Immature natural killer cell (primary cell): ENCODE data around the gene KLF15. TPM values are rescaled to one million over a fixed set of nuclear protein-coding genes. Genes with fewer than 3 reads are reported as not detected.
A peak's percentile ranks its signal among the peaks of the same experiment; 100 is the strongest.

Experiments used
- DNase-seq, 3 donors: peaks; one replicate each; pipeline ENCODE4 v3.0.0; 2022; ENCODE audit warnings: mixed read lengths in 1 of 3
- H3K27ac Mint-ChIP-seq, 6 donors: one replicate each; pipeline ENCODE4 v1.8.0; 2020; ENCODE audit warnings: mixed read lengths in 6 of 6, mild to moderate bottlenecking in 5 of 6, inconsistent platforms in 4 of 6, moderate library complexity in 3 of 6
- H3K27me3 Mint-ChIP-seq, 3 donors: one replicate each; pipeline ENCODE4 v1.8.0; 2020 to 2021; ENCODE audit warnings: low read depth in 3 of 3, mild to moderate bottlenecking in 3 of 3, mixed read lengths in 3 of 3, moderate library complexity in 3 of 3, inconsistent platforms in 1 of 3
- H3K36me3 Mint-ChIP-seq, 3 donors: one replicate each; pipeline ENCODE4 v1.8.0; 2020; ENCODE audit warnings: mixed read lengths in 3 of 3, inconsistent platforms in 2 of 3, mild to moderate bottlenecking in 2 of 3
- H3K4me1 Mint-ChIP-seq, 2 donors: one replicate each; pipeline ENCODE4 v1.8.0; 2020; ENCODE audit warnings: inconsistent platforms in 2 of 2, mild to moderate bottlenecking in 2 of 2, mixed read lengths in 2 of 2, moderate library complexity in 1 of 2
- H3K4me3 Mint-ChIP-seq, 5 donors: one replicate each; pipeline ENCODE4 v1.8.0; 2020; ENCODE audit warnings: mild to moderate bottlenecking in 5 of 5, mixed read lengths in 5 of 5, inconsistent platforms in 3 of 5, moderate library complexity in 3 of 5
- H3K9me3 Mint-ChIP-seq, 6 donors: one replicate each; pipeline ENCODE4 v1.8.0; 2020; ENCODE audit warnings: mild to moderate bottlenecking in 6 of 6, mixed read lengths in 6 of 6, inconsistent platforms in 4 of 6, moderate library complexity in 3 of 6
- polyA plus RNA-seq, 3 donors: library from polyadenylated mRNA; unstranded; fragments of 300-500 nt; fragmentation: Illumina TruSeq; gene quantifications; one replicate each; pipeline ENCODE4 v1.2.3, GENCODE V29; 2021

KLF15 gene
- polyA plus RNA-seq, 3 donors from 2014 or later, result not detected

DNA sequence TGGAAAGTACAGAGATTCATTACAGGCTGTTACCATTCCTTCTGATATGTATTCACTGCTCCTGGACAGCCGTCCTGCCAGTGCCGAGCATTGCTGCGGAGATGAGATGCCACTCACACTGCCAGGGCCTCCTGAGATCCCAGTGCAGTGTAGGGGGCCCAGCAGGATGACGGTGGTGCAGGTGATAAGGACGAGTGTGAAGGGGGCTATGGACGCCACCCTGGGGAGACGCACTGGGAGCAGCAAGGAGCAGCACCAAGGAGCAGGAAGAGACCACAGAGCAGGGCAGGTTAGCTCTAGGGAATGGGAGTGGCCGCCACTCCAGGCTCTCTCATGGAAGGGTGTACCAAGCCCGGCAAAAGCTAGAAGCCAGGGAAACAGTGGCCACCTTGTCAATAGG is 4.0 kb upstream of the KLF15 start:
- H3K9me3 Mint-ChIP-seq, result peaks cover 0 to 3% (median 0%) of the 10 kb centered on the region in 6 donors
- DNase-seq, result no peak
- no peak overlapping the region for H3K27ac Mint-ChIP-seq
- peaks cover 10 to 14% of the 10 kb centered on the region in 2 donors for H3K4me1 Mint-ChIP-seq
- no peaks in the 10 kb centered on the region for H3K36me3 Mint-ChIP-seq
- no peak overlapping the region for H3K4me3 Mint-ChIP-seq
- peaks cover 11 to 16% (median 13%) of the 10 kb centered on the region in 3 donors for H3K27me3 Mint-ChIP-seq

DNA sequence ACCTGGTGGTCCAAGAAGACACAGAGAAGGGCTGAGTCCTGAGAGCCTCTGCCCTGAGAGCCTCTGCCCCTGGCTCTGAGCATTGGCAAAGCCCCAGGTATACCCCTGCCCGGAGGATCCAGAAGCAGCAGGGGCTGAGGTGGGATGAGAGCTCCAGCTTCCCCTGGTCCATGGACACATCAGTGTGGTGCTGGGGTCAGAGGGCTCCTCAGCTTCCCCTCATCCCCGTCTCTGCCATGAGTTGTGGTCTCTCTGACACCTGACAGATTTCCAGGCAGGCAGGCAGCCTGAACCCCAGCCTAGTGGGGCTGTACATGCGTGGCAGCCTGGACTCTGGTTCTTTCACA is 3.5 kb upstream of the KLF15 start:
- Mint-ChIP-seq H3K27me3 (peaks cover 12 to 16% (median 13%) of the 10 kb centered on the region in 3 donors), H3K4me1 (peaks cover 12 to 16% of the 10 kb centered on the region in 2 donors), H3K4me3 (no peak overlapping the region), H3K27ac (no peak overlapping the region), H3K9me3 (peaks cover 0 to 3% (median 0%) of the 10 kb centered on the region in 6 donors), H3K36me3 (no peaks in the 10 kb centered on the region)
- DNase-seq, result no peak

DNA sequence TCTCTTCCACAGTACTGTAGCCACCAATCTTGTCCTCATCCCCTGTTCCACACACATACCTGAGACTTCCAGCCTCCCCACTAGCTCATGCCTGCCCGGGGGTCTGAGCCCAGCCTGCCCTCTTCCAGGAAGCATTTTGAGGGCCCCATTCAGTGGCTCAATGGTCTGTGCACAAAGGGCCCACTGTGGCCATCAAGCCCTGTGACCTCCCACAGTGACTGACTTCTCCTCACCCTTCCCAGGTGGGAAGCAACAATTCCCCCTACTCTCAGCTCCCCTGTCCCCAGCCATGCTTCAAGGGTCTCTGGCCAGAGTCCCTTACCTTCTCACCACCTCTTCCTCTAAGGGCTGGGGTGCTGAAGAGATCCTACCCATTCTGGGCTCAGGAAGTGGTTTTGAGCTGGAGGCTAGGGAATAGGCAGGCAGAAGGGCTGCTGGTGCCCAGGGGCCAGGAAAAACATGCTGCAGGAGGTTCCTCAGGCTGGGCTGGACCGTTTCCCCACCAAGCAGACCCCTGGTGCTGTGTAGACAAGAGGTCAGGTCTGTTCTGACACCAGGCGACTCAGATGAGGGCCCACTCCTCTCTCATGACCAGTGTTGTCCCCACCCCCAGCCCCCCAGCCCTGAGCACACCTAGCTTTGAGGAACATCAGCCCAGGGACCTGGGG is 3.0 kb upstream of the KLF15 start:
- Mint-ChIP-seq H3K4me3 (no peak overlapping the region), H3K27me3 (peaks cover 12 to 21% (median 14%) of the 10 kb centered on the region in 3 donors), H3K4me1 (peaks cover 16% of the 10 kb centered on the region in 2 donors), H3K36me3 (no peaks in the 10 kb centered on the region), H3K9me3 (peaks cover 0 to 3% (median 0%) of the 10 kb centered on the region in 6 donors), H3K27ac (no peak overlapping the region)
- DNase-seq, result no peak

DNA sequence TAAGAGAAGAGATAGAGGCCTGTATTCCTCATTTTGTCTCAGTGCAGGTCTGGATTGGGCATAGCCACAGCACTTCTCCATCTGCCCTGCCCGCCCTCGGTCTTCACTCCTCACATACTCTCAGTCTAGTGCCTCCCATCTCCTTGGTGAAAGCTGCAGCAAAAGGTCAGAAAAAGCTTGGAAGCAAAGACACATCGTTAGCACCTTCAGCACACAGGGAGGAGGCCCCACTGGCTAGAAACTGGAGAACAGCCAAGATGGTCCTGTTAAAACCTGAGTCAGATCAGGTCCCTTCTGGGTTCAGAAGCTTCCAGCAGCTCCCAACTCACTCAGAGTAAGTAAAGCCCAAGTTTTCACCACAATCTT is 1.6 kb upstream of the KLF15 start:
- H3K9me3 Mint-ChIP-seq, result peaks cover 0 to 3% (median 0%) of the 10 kb centered on the region in 6 donors
- no peaks in the 10 kb centered on the region for H3K36me3 Mint-ChIP-seq
- no peak for DNase-seq
- no peak overlapping the region for H3K27ac Mint-ChIP-seq
- peak overlapping the region in 3 of 5 donors; percentile 31 to 59 (median 36) for H3K4me3 Mint-ChIP-seq
- peaks cover 11 to 22% (median 17%) of the 10 kb centered on the region in 3 donors for H3K27me3 Mint-ChIP-seq
- peaks cover 16% of the 10 kb centered on the region in 2 donors for H3K4me1 Mint-ChIP-seq

DNA sequence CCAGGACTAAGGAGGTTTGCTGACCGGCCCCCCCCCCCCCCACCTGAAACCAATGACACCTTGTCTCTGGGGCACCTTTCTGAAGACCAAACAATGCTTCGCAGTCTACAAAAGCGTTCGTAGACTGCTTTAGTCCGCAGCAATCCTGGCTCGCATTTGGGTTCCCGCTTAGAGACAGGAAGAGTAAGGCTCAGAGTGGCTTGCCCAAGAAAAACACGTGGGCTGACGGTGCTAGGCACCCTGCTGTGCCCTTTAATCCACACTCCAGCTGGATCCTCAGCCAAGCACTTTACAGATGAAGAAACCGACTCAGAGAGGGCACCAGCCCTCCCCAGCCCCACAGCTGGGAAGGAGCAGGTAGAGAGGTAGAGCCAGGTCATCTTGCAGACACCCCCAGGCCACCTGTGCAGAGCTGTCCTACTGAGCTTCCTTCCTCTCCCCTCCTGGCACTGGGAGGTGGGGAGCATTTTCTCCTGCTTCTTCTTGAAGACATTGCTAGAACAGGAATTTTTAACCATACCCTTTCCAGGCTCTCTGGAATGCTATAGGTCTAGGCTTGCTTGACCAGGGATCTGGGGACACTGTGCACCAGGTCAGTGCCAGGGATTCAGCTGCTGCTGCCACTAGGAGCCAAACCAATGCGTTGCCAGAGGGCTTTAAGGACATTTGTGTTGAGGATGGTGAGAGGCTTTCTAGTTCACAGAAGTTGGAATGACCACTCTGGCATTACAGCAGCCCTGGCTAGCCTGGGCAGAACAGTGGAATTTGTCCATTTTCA is 1.0 kb upstream of the KLF15 start:
- DNase-seq, result no peak
- H3K36me3 Mint-ChIP-seq, result no peaks in the 10 kb centered on the region
- H3K4me1 Mint-ChIP-seq, result peaks cover 16% of the 10 kb centered on the region in 2 donors
- H3K27ac Mint-ChIP-seq, result peak overlapping the region in 2 of 6 donors; percentile 5
- H3K9me3 Mint-ChIP-seq, result peaks cover 0 to 3% (median 0%) of the 10 kb centered on the region in 6 donors
- peak overlapping the region; percentile 84 to 91 (median 90) for H3K4me3 Mint-ChIP-seq
- peaks cover 8 to 22% (median 17%) of the 10 kb centered on the region in 3 donors for H3K27me3 Mint-ChIP-seq

DNA sequence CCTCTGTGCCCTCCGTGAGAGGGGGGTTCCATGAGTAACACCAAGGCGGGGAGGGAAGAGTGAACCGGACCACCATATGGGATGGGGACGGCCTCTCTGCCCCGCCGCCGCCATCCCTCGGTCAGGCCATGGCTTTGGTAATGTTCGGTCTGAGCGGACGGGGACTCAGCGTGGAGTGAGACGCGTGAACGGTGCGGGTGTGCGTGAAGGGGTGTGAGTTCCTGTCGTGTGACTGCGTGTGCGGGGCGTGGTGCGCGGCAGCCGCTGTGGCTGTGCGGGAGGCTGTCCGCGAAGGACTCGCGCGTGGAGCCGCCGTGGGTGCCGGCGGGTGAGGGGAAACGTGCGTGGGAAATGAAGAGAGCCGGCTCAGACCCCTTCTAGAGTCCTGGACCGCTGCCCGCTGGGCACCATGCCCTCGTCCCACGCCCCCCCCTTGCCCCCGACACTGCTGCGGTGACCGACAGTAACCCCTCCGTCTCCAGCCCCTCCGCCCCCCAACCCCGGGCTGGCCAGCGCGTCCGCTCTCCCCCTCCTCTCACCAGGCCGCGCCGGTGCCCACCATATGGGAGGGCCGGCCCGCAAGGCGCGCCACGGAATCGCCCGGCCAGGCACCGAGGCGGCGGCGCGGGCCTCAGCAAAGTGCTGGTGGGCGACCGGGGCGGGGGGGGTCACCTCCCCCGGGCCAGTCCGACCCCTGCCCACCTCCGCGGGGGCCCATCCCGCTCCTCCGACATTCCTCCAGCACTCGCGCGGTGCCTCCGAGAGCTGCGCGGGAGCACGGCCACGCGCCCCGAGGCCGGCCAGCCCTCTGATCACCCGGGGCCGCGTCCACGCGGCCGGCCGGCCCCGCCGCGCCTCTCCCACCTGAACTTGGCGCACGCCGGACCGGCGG is 589 bp downstream of the KLF15 start:
- H3K27me3 Mint-ChIP-seq, result peaks cover 8 to 22% (median 18%) of the 10 kb centered on the region in 3 donors

DNA sequence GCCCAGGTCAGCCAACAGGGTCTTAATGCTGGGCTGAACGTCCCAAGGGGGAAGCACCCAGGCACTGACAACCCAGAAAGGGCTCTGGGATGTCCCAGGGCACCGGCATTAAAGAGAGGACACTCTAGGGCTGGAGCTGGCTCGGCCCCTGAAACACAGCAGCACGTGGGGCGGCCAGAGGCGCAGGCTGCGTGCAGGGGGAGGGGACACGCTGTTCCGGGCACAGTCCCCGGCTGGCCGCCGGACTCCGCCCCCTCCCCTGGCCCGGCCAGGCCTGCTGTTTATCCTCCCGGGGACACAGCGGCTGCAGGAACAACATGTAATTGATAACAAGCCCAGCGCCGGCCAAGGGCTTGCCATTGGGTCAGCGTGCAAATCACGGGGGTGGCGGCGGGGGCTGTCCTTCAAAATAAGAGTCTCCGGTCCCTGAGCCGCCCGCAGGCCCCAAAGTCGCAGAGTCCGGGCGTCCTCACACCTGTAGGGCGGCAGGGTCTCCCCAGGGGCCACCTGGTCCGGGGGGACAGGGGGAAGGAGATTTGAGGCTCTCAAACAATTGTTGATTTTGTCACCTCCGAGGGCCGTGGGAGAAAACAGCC is 1.3 kb downstream of the KLF15 start:
- H3K27ac Mint-ChIP-seq, result peak overlapping the region in 3 of 6 donors; percentile 16 to 75 (median 16)
- H3K4me1 Mint-ChIP-seq, result peaks cover 16% of the 10 kb centered on the region in 2 donors

More for the DNA sequence above, 589 bp downstream of the KLF15 start:
- H3K27ac Mint-ChIP-seq, result peak overlapping the region in 5 of 6 donors; percentile 16 to 79 (median 75)
- peak; percentile 19 to 40 (median 26) for DNase-seq
- peaks cover 16% of the 10 kb centered on the region in 2 donors for H3K4me1 Mint-ChIP-seq
- H3K4me3 Mint-ChIP-seq, result peak overlapping the region; percentile 83 to 93 (median 86)
- peaks cover 0 to 3% (median 0%) of the 10 kb centered on the region in 6 donors for H3K9me3 Mint-ChIP-seq
- H3K36me3 Mint-ChIP-seq, result no peaks in the 10 kb centered on the region

DNA sequence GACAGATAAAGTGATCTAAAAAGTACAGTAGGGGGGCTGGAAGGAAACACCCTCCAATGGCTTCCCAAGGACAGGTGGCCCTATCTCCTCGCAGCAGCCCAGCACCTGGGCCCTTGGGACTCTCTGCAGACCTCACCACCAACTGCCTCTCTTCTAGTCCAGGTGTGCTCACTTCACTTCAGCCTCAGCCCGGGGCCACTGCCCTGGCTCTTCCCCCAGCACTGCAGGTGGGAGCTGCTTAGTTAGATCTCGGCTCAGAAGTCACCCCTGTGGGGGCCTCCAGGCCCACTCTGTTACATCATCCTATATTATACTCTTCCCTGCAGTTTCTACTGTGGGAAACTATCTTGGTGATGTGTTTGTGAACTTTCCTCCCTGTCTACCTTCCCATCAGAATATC is 2.0 kb downstream of the KLF15 start:
- DNase-seq, result no peak
- Mint-ChIP-seq H3K36me3 (no peaks in the 10 kb centered on the region), H3K27ac (peak overlapping the region in 2 of 6 donors; percentile 10 to 16), H3K4me3 (peak overlapping the region; percentile 47 to 93 (median 74)), H3K27me3 (peaks cover 8 to 19% (median 16%) of the 10 kb centered on the region in 3 donors), H3K4me1 (peaks cover 16% of the 10 kb centered on the region in 2 donors), H3K9me3 (peaks cover 0 to 3% (median 0%) of the 10 kb centered on the region in 6 donors)

More for the DNA sequence above, 1.3 kb downstream of the KLF15 start:
- peaks cover 0 to 3% (median 0%) of the 10 kb centered on the region in 6 donors for H3K9me3 Mint-ChIP-seq
- DNase-seq, result peak; percentile 12 to 24 (median 14)
- H3K36me3 Mint-ChIP-seq, result no peaks in the 10 kb centered on the region
- peaks cover 8 to 19% (median 16%) of the 10 kb centered on the region in 3 donors for H3K27me3 Mint-ChIP-seq
- H3K4me3 Mint-ChIP-seq, result peak overlapping the region; percentile 83 to 93 (median 86)

DNA sequence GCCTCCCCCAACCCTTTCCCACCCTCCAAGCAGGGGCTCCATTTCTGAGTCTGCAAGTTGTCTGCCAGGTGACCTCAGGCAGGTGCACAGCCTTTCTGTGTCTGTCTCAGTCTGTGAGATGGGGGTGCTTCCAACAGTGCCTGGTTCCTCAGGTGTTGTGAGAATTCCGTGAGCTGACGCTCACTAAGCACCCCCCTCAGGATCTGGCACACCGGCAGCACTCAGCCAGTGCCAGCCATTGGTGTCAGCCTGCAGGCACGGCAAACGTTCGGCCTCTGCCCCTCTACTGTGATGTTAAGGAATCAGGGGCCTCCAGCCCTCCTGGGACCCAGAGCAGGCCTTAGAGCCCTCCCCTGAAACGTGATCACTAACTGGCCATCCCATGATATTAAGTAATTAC is 2.4 kb downstream of the KLF15 start:
- peaks cover 8 to 19% (median 16%) of the 10 kb centered on the region in 3 donors for H3K27me3 Mint-ChIP-seq
- no peak overlapping the region for H3K4me3 Mint-ChIP-seq
- H3K36me3 Mint-ChIP-seq, result no peaks in the 10 kb centered on the region
- no peak for DNase-seq
- H3K4me1 Mint-ChIP-seq, result peaks cover 16 to 17% of the 10 kb centered on the region in 2 donors
- H3K27ac Mint-ChIP-seq, result no peak overlapping the region
- peaks cover 0 to 3% (median 0%) of the 10 kb centered on the region in 6 donors for H3K9me3 Mint-ChIP-seq

DNA sequence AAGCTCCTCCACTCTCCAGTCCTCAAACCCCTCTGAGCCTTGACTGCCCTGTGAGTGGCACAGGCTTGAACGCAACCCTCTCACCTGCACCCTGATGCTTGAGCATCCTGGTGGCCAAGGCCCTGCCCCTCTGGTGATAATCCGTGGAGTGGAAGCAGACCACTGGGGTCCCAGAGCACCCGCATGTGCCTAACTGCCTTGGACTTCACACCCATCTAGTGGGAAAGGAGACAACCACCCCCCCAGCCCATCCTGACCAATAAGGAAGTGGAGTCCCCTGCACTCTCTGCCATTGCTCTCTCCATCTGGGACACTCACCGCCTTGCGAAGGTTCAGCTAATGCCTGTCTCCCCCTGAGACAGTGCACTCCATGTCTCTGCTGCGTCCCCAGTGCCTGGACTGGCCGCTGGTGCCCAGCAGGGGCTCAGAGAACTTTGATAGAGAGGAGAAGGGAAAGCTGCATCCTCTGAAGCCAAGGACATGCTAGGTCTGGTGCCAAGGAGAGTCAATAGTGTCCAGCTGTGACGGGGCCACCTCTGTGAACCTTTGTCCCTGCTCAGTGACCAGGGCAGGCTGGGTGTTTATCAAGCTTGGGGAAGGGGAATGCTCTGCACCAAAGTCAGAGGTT is 3.4 kb downstream of the KLF15 start:
- DNase-seq, result no peak
- no peaks in the 10 kb centered on the region for H3K36me3 Mint-ChIP-seq
- peaks cover 8 to 19% (median 12%) of the 10 kb centered on the region in 3 donors for H3K27me3 Mint-ChIP-seq
- H3K4me1 Mint-ChIP-seq, result peaks cover 16 to 17% of the 10 kb centered on the region in 2 donors
- H3K27ac Mint-ChIP-seq, result no peak overlapping the region
- no peak overlapping the region for H3K4me3 Mint-ChIP-seq
- H3K9me3 Mint-ChIP-seq, result peaks cover 0 to 3% (median 0%) of the 10 kb centered on the region in 6 donors

DNA sequence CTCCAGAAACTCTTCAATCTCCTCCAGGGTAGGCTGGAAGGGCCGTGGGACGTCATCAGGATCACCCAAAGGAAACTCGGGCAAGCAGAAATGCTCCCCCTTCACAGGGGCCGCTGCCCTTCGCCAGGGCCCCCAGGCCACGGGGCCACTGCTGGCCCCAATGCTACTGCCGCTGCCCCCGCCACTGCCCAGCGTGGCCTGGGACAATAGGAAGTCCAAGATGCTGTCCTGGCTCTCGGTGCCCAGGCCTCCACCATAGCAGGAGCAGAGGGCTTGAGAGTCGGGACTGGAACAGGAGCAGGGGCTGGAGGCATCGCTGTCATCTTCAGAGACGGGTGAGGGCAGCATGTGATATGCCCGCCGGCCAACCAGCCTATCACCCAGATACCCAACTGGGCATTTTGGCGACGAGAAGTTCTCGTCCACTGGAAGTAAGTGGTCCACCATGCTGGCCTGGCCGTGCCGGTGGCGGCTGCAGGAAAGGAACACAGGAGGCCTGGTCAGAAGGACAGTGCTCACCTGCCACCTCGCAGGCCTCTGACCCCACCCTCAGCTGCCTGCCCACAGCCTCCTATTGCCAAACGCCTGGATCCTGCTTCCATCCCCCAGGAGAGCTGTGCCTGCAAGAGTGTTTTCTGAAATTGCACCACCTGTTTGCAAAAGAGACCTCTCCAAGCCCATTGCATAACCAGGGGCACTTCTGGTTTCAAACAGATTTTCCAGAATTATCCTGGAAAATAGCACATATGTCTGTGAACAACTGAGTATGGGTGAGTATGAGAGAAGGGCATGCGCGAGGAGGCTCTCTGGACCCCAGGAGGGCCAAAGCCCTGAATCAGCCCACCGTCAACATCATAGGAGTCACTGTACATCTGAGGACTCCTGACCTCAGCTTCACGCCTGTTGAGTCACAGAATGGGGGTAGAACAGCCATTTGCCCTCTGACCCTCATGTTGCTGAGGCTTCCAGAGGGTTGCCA is 4.4 kb downstream of the KLF15 start:
- DNase-seq, result no peak
- peaks cover 8 to 14% (median 10%) of the 10 kb centered on the region in 3 donors for H3K27me3 Mint-ChIP-seq
- H3K4me3 Mint-ChIP-seq, result no peak overlapping the region
- H3K36me3 Mint-ChIP-seq, result no peaks in the 10 kb centered on the region
- H3K9me3 Mint-ChIP-seq, result peaks cover 0 to 3% (median 0%) of the 10 kb centered on the region in 6 donors
- peaks cover 10 to 13% of the 10 kb centered on the region in 2 donors for H3K4me1 Mint-ChIP-seq
- H3K27ac Mint-ChIP-seq, result no peak overlapping the region
